DMS79 treated with DMSO at 0.1 percent for 48 hours (cell line): ENCODE results near the gene VAV3.

Experiments
- DNase-seq: peaks from one replicate; lab custom pipeline; 2025; lab: John Stamatoyannopoulos, UW

VAV3 gene

DNA sequence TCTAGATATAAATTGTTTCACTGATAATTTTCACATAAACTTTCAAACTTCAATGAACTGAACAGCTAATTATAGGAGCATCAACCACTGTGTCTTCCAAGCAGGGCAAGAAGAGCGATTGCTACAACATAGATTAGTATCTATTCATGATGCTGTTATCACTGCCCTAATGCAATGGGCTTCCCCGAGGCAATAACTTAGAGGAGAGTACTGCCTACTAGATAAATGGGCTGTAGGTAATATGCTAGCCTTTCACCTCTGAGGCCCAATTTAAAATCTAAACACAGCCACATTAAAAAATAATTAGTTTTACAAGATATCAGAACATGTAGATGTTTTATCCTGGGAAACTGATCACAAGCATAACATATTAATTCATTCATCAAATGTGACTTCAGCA is 318.0 kb downstream of the VAV3 start:
- no peak for DNase-seq

- DNase-seq: no peak
These were observed 321.2 kb downstream of the VAV3 start for GRCh38 chr1:107643766-107644165.

DNA sequence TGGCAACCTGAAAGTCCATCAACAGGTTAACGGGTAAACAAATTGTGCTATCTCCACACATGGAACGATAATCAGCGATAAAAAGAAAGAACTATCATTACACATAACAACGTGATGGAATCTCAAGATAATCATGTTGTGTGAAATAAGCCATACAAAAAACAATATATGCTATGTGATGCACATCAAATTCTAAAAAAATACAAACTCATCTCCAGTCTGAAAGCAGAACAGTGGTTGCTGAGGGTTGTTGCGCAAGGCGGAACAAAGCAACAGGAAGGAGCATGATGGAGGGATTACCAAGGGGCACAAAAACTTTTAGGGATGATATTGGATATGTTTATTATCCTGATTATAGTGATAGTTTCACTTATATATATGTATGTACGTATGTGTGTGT is 324.8 kb downstream of the VAV3 start:
- no peak for DNase-seq

GRCh38 chr1:107637101-107637500 is 327.9 kb downstream of the VAV3 start:
- DNase-seq: no peak

GRCh38 chr1:107633596-107633995 is 331.4 kb downstream of the VAV3 start:
- no peak for DNase-seq

DNA sequence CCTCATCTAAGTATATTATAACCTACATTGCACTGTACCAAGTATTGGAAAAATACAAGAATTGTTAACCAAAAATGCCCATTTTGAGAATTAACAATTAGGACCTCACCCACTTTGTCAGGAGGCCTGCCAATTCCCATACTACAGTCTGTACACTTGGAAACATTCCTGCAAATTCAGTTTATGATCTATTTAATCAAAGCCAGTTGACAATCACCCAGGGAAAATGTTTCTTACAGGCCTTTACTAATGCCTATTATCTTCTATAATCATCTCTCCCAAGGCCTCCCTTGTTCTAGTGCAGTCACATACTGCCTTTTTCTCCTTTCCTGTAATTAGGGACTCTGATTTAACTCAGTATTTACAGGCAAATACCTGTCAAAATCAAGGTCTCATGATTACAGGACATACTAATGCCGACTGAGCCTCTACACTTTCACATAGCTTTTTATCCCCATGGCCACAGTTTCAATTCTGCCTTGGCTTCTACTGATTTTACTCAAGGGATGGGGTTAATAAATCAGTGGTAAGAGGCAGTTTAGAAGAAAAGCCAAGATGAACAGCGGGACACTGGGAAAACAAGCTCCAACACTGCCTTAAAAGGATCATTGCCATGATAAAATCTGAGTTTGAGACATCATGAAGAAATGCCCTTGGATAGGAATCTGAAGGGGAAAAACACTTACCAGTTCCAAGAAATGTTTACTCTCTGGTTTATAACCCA is 338.7 kb downstream of the VAV3 start:
- no peak for DNase-seq

DNA sequence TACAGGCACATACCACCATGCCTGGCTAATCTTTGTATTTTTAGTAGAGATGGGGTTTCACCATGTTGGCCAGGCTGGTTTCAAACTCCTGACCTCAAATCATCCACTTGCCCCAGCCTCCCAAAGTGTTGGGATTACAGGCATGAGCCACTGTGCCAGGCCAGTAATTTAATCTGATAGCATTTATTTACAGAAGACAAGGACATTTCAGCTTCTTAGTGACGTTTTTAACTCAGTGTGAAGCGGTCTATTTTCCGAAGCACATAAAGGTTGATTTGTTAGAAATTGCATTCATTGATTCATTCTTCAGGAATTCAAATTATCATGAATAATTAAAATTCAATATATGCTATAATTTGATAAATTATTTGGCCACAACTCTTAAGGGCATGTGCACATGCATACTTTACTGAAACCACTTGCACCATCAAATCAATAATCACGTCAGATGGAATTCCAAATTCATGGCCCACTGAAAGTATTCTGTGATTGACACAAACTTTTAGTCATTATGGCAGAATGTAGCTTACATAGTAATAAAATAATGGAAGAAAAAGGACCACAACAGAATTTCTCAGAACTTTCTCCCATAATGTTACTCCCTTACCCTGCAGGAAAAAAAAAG is 339.5 kb downstream of the VAV3 start:
- no peak for DNase-seq

GRCh38 chr1:107623431-107623830 is 341.5 kb downstream of the VAV3 start:
- DNase-seq: no peak

- no peak for DNase-seq
These were observed 342.0 kb downstream of the VAV3 start for GRCh38 chr1:107622966-107623365.

- DNase-seq: no peak
These were observed 342.4 kb downstream of the VAV3 start for GRCh38 chr1:107622535-107622934.

DNA sequence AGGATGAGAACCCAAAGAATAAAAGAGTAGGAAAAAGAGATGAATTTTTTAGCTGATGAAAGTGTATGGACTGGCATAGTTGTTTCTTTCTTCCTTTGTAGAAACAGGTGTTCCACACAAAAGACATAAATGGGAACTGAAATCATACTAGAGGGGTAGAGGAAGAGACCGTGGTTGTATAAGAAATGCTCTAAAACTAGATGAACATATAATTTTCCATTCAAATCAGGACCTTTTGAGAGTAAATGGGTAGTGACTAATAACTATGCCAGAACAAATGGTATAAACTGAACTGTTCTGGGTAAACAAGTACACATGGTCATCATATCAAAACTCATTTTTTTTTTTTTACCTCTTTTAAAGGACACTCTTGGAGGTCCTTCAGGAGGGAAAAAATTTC is 344.2 kb downstream of the VAV3 start:
- DNase-seq: no peak

DNA sequence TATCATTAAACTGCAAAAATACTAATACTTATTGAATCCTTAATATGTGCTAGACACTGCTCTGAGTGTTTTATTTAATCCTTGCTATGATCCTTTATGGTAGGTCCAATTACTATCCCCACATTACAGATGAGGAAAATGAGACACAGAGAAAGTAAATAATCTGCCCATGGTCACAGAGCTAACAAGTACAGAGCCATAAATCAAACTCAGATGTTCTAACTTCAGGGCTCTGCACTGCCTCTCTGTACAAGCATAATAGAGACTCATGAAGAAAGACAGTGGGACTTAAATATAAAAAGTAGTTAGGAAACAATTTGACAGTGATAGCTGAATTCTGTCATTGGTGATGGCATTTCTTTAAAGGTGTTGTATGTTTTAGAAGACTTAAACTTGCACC is 346.4 kb downstream of the VAV3 start:
- no peak for DNase-seq

DNA sequence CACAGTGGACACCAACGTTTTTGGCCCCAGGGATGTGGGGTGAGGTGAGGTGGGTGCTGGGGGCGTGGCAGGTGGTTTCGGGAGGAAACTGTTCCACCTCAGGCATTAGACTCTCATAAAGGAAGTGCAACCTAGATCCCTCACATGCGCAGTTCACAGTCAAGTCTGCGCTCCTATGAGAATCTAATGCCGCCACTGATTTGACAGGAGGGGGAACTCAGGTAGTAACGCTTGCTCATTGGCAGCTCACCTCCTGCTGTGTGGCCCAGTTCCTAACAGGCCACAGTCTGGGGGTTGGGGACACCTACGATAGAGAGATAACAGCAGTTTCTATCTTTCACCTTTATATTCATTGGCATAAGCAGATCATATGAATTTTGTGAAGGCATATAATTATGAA is 347.1 kb downstream of the VAV3 start:
- DNase-seq: no peak

DNA sequence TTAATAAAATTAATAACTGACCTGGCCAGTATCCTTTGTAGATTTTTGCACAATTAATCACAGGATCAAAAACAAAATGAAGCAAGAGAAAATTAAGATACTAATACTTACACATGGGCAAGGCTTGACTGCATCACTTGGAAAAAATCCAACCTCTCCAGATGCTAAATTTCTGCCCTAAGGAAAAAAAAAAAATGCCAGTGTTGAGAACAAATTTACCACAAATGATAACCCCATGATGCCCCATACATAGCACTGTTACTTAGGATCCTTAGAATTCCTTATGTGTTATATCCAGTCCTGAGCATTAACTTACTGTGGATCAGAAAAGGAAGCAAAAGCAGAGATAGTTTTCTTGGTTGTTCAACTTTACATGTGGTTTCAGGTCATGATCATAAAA is 347.5 kb downstream of the VAV3 start:
- DNase-seq: no peak

GRCh38 chr1:107609808-107610207 is 355.2 kb downstream of the VAV3 start:
- DNase-seq: no peak

- no peak for DNase-seq
These were observed 360.2 kb downstream of the VAV3 start for GRCh38 chr1:107604825-107605224.

GRCh38 chr1:107600607-107601160 is 364.3 kb downstream of the VAV3 start:
- no peak for DNase-seq

- DNase-seq: peak; percentile 19
These were observed 365.8 kb downstream of the VAV3 start for GRCh38 chr1:107599220-107599619.

GRCh38 chr1:107597290-107597689 is 367.7 kb downstream of the VAV3 start:
- DNase-seq: no peak

DNA sequence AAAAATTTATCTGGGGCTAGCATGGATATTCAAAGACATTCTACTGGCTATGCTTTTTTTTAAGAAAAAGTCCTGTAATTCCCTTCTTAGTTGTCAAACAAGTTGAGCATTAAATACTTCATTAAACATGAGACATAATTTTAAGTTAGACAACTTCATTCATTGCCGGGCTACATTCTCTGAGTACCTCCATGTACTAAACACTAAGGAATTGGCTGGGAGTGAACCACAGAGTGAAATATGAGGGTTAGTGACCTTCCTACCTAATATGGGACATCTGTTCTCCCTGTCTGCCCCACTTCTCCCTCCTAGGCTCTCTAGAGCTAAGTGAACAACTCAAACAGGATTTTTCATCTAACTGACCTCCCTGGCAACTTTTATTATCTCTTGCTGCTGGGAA is 370.4 kb downstream of the VAV3 start:
- no peak for DNase-seq

DNA sequence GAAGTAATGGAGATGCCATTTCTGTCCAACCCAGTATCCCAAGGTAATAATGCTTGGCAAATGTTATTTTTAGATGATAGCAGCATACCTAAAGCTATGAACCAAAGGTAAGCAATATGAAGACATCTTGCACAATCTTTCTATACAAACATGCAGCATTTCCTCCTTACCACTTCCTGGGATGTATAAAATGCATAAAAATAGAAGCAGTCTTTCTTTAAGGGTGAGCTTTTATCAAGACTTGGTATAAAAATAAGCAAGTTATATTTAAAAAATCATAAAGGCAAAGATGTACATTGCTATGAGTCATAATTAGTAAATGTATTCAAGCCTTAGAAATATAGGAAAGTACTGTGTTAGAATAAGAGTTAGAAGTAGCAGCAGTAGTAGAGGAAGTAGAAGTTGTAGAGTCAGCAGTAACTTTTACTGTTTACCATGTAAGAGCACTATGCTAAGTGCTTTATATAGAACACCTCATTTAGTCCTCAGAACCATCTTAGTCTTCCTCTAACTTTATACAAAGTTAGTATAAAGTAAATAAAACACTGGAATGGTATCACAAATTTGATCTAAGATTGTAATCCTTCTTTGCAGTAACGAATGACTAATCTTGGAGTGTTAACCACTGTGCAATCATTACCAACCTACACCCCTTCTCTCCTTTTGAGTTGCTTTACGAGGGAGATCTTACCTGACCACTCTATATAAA is 371.3 kb downstream of the VAV3 start:
- DNase-seq: no peak

DNA sequence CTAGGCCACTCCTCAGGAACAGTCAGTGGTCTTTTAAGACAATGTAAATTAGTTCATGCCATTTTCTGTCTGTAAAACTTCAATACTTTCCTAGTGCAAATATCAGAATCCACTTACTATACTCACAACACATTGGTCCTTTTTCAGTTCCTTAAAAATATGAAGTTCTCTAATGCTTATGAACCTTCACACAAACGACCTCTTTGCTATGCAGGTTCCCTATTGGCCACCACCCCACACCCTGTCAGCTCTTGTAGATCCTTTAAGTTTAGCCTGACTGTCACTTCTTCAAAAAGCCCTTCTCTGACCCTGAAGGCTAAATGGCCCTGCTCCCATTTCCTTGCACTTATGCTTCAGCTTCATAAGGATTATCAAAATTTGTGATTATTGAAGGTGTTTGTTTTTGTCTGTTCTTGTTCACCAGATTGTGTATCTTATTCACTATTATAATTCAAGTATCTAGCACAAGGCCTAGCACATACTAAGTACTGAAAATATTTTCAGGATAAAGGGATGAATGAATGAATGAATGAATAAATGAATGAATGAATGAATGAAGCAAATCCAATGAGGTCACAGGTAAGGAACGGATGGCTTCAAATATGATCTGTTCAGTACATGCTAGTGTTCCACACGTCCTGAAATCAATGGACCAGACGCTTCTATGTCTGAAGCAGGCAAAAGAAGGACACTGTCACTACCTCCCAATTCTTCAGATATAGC is 373.9 kb downstream of the VAV3 start:
- DNase-seq: no peak
